Suppressor macrophage treated with lipopolysaccharide for 4 hours (primary cell): ENCODE measurements around the gene CXorf49B.
"Not testable (repeated sequence)": the region's sequence is repeated elsewhere in the genome, so short reads cannot be mapped to it uniquely, and the experiment has no call there.

Experiments used
- DNase-seq: peaks from one replicate; pipeline ENCODE4 v3.0.0-alpha.2; 2020

CXorf49B gene

GRCh38 chrX:71763049-71763448 lies at the start of gene CXorf49B:
CXorf49B (plus strand) TSS chrX:71763349; CDS start chrX:71763424, 75 bp downstream.
- not testable (repeated sequence) for DNase-seq

GRCh38 chrX:71714064-71714463 lies 49.1 kb upstream of the CXorf49B start:
- not testable (repeated sequence) for DNase-seq

GRCh38 chrX:71715551-71715950 lies 47.6 kb upstream of the CXorf49B start:
- DNase-seq: not testable (repeated sequence)

GRCh38 chrX:71716323-71716722 lies 46.8 kb upstream of the CXorf49B start:
- not testable (repeated sequence) for DNase-seq

- DNase-seq: not testable (repeated sequence)
Measured at GRCh38 chrX:71718185-71718584, 45.0 kb upstream of the CXorf49B start, which contains the start of gene CXorf49. CXorf49 (minus strand) TSS chrX:71718285; CDS start chrX:71718151, 134 bp downstream.

GRCh38 chrX:71719195-71719594 lies 44.0 kb upstream of the CXorf49B start:
- not testable (repeated sequence) for DNase-seq

GRCh38 chrX:71720289-71720886 lies 42.8 kb upstream of the CXorf49B start:
- not testable (repeated sequence) for DNase-seq

- DNase-seq: not testable (repeated sequence)
Measured at GRCh38 chrX:71760688-71761281, 2.4 kb upstream of the CXorf49B start.

- DNase-seq: not testable (repeated sequence)
Measured at GRCh38 chrX:71764832-71765231, 1.7 kb downstream of the CXorf49B start.

GRCh38 chrX:71765613-71766012 lies 2.5 kb downstream of the CXorf49B start:
- not testable (repeated sequence) for DNase-seq

- not testable (repeated sequence) for DNase-seq
Measured at GRCh38 chrX:71767134-71767533, 4.0 kb downstream of the CXorf49B start.

GRCh38 chrX:71778322-71778721 lies 15.2 kb downstream of the CXorf49B start:
- DNase-seq: not testable (repeated sequence)

GRCh38 chrX:71782225-71782949 lies 19.2 kb downstream of the CXorf49B start:
- not testable (repeated sequence) for DNase-seq

GRCh38 chrX:71782950-71783299 lies 19.8 kb downstream of the CXorf49B start:
- not testable (repeated sequence) for DNase-seq

- not testable (repeated sequence) for DNase-seq
Measured at GRCh38 chrX:71783569-71784347, 20.6 kb downstream of the CXorf49B start.

GRCh38 chrX:71784348-71784983 lies 21.3 kb downstream of the CXorf49B start:
- DNase-seq: not testable (repeated sequence)

- not testable (repeated sequence) for DNase-seq
Measured at GRCh38 chrX:71806450-71806849, 43.3 kb downstream of the CXorf49B start.

- no peak for DNase-seq
Measured at GRCh38 chrX:71809886-71810285, 46.7 kb downstream of the CXorf49B start.

GRCh38 chrX:71814123-71814912 lies 51.2 kb downstream of the CXorf49B start:
- no peak for DNase-seq

GRCh38 chrX:71815121-71815905 lies 52.2 kb downstream of the CXorf49B start:
- no peak for DNase-seq

GRCh38 chrX:71815906-71816156 lies 52.7 kb downstream of the CXorf49B start:
- no peak for DNase-seq
